ENCODE results near the gene ZKSCAN1.

The ZKSCAN1 gene

DNA sequence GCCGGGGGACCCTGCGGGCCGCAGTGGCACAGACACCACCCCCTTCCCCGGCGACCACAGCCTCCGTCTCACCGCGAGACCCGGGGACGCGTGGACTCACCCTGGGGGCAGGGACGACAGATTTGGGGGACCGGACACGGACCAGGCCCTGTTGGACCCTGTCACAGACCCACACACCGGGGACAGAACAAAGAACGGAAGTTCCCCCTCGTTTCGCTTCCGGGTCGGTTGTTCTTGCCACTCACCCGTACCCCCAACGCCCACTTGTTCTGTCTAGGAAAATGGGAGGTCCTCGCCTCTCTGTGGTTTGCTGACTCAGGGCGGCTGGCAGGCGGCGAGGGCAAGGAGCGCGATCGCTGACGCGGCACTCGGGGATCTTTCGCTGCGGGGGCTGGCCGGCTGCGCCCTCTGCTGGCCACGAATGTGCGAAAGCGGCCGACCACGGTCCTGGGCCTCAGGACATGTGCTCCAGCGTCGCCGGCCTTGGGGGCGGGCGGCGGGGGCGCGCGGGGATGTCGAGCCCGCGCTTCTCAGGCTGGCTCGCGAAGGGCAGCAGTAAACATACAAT is 66.2 kb downstream of the ZKSCAN1 start, which contains the start of gene ZNF3:
Gene ZNF3, minus strand, starts transcription at position 189 of the 568 bp plus-strand sequence. CDS start 4,366 bp downstream, outside the sequence.
- peak; percentile 99 for DNase-seq

DNA sequence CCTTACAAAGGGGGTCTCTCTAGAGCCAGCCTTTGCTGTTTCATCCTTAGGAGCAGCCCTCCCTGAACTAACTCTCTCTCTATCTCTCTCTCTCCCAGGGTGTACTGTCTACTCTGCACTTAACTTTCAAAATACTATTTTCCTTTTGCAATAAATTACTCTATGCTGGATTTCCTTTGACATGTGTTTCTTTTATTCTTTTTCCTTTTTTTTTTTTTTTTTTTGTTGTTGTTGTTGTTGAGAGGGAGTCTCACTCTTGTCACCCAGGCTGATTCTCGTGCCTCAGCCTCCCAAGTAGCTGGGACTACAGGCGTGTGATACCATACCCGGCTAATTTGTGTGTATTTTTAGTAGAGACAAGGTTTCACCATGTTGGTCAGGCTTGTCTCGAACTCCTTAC is 67.6 kb downstream of the ZKSCAN1 start:
- no peak for DNase-seq

DNA sequence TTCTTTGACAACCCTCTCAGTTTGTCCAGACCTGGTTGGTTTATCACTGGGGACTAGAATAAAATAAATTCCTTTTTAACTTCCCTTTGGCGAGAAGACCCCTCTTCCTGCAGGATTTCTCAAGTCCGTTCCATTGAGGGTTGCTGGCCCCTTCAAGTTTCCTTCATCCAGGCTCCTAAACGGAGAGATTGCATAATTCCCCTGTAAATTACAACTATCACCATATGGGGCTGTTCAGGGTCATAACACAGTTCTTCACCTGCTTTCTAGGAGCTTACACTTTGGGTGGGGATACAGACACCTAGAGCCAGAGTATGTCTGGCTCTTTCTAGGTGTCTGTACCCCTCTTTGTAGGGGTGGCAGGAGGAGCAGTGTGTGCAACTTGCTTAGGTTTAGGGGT is 70.1 kb downstream of the ZKSCAN1 start:
- DNase-seq, result no peak

DNA sequence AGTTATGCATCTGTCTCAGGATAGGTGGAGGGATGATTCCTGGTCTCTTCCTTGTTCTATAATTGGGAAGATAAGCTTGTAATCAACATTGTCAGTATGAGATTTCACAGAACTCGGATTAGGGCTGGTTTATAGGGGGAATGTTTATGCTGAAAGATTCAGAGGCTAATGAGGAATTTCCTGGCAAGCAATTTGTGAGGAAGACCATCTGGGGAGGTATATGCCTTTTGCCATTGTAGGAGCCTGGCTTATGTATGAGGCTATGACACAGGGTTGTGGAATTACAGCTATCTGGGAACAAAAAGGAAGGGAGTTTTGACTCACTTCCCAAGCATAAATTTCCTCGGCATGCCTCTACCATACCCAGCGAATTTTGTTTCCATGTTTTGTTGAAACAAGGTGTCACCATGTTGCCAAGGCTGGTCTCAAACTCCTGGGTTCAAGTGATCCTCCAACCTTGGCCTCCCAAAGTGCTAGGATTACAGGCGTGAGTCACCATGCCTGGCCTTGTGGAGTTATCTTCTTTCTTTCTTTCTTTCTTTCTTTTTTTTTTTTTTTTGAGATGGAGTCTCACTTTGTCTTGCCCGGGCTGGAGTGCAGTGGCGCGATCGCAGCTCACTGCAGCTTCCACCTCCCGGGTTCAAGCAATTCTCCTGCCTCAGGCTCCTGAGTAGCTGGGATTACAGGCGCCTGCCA is 71.8 kb downstream of the ZKSCAN1 start:
- no peak for DNase-seq

DNA sequence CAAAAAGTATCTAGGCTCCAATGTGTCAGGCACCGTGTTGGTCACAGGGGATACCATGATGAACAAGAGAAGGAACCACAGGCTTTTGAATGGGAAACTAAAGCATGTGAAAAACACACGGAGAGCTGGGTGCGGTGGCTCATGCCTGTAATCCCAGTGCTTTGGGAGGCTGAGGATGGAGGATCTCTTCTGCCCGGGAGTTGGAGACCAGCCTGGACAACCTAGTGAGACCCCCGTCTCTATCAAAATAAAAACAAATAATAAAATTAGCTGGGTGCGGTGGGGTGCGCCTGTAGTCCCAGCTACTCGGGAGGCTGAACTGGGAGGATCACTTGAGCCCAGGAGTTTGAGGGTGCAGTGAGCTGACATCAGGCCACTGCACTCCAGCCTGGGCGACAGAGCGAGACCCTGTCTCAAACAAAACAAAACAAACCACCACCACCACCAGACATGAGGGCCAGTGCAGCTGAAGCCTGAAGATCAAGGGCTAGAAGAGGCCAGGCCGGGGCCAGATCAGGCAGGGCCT is 72.8 kb downstream of the ZKSCAN1 start:
- DNase-seq, result no peak

DNA sequence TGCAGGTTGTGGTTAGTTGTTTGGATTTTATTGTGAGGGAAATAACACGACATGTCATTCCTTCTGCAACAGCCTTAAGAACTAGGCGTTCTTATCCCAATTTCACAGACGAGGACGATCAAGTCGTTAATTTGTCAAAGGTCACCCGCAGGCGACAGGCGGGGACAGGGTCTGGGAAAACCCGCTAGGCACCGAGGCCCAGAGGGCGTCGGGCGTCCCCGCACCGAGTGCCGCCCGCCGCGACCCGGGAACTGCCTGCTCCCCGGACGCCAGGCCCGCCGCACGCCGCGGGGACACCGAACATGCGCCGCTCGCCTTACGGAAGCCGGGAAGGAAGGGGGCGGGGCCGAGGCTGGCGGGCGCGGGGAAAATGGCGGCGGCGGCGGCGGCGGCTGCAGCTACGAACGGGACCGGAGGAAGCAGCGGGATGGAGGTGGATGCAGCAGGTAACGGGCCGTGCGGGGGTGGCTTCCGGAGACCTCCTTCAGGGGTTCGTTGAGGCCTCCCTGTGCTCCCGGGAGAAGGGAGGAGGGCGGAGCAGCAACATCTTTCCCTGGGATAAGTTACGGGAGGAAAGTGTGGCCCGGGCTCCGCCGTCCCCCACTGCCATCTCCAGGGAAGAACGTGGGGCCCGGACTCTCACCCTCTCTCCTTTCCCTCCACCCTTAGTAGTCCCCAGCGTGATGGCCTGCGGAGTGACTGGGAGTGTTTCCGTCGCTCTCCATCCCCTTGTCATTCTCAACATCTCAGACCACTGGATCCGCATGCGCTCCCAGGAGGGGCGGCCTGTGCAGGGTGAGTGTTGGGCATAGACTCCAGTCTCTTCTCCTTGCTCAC is 73.4 kb downstream of the ZKSCAN1 start, which contains the start of gene COPS6:
Gene COPS6, plus strand, starts transcription at position 349 of the 837 bp plus-strand sequence. Its CDS starts 22 bp downstream, at position 371.
- DNase-seq, result peak; percentile 86

DNA sequence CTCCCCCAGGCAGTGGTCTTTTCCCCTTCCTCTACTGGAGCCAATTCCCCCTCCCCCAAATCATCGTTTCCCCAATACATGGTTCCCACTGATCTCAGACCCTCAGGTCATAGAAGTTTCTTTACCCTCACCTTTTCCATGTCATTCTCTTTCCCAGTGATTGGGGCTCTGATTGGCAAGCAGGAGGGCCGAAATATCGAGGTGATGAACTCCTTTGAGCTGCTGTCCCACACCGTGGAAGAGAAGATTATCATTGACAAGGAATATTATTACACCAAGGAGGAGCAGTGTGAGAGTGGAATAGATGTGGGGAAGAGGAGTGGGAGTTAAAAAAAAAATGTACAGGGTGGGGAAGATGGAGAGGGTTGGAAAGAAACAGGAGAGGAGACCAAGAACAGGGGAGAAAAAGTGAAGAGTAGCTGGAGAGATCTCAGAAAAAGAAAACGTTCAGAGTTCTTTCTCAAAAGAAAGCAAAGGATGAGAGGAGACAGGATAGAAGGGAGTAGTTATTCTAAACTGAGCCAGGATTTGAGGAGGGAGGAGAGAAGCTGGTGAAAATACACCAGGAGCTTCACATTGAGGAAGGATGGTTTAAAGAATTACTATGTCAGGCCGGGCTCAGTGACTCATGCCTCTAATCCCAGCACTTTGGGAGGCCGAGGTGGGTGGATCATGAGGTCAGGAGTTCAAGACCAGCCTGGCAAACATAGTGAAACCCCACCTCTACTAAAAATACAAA is 74.2 kb downstream of the ZKSCAN1 start:
- DNase-seq, result no peak

DNA sequence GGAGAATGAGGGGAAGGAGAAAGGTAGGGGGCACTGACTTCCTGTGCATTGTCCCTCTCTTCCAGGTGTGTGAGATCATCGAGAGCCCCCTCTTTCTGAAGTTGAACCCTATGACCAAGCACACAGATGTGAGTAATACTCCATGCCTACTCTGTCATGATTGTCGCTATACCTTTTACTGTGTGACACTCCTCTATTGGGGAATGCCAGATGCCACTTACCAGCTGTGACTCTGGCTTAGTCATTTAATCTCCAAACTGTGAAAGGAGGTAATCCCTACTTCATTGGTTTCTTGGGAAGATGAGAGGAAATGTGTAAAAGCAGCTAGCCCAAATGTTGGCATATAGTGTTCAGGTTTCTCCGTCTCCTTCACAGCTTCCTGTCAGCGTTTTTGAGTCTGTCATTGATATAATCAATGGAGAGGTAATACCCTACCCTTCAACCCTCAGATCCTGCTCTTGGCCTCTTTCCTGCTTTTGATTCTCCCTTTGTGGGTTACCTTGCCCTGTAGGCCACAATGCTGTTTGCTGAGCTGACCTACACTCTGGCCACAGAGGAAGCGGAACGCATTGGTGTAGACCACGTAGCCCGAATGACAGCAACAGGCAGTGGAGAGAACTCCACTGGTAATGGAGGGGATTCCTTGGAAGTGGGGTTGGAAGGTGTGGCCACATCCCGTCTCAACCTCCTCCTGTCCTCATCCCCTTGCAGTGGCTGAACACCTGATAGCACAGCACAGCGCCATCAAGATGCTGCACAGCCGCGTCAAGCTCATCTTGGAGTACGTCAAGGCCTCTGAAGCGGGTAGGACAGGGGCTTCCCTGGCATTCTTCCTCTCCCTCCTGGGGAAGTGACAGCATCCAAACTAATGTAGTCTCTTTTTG is 75.4 kb downstream of the ZKSCAN1 start:
- DNase-seq, result no peak
